ENCODE results near the gene SLF2. TPM values are rescaled to one million over a fixed set of nuclear protein-coding genes. Genes with fewer than 3 reads are reported as not detected.
A peak's percentile ranks its signal among the peaks of the same experiment; 100 is the strongest.

Gene SLF2
- total RNA-seq, 3 donors from 2014 or later (not counting 1 experiment from before 2014, with no cell fraction given): 24.2 to 35.4 (median 30.9) TPM

- no peaks in the 10 kb centered on the region for H3K36me3 Mint-ChIP-seq
- intact Hi-C loops (cut with micrococcal nuclease): no loop called here
- no peak for ATAC-seq
- H3K9me3 ChIP-seq (ENCODE audit: control insufficient read depth, insufficient read depth, low read length): no peaks in the 10 kb centered on the region
- no peak overlapping the region for H3K27ac ChIP-seq (ENCODE audit: low read length)
- 80% methylated on average over 5 of the region's 5 CpGs for WGBS (ENCODE audit: insufficient coverage)
- no peaks in the 10 kb centered on the region for H3K27me3 ChIP-seq (ENCODE audit: control insufficient read depth, insufficient read depth, low read length)
- DNase-seq: no peak
- TF ChIP-seq CTCF (IDR thresholded peaks at IDR 0.05): no peak
- H3K4me1 Mint-ChIP-seq: peaks cover 14 to 28% of the 10 kb centered on the region in 2 donors
- H3K4me3 Mint-ChIP-seq: peak overlapping the region; percentile 79
- peaks cover 2% of the 10 kb centered on the region for H3K36me3 ChIP-seq (ENCODE audit: control insufficient read depth, insufficient read depth, low read length)
- no peak overlapping the region for H3K4me3 ChIP-seq (ENCODE audit: low read length)
- H3K9me3 Mint-ChIP-seq: no peaks in the 10 kb centered on the region
- H3K27ac Mint-ChIP-seq: no peak overlapping the region
- H3K27me3 Mint-ChIP-seq (ENCODE audit: low read depth in 2 of 2): peaks cover 0 to 4% of the 10 kb centered on the region in 2 donors
- peaks cover 29% of the 10 kb centered on the region for H3K4me1 ChIP-seq (ENCODE audit: control insufficient read depth, insufficient read depth, low read length)
Observed at GRCh38 chr10:101001659-101002035, 88.9 kb downstream of the SLF2 start.

- Histone ChIP-seq H3K27ac (ENCODE audit: low read length) (no peak overlapping the region), H3K36me3 (ENCODE audit: control insufficient read depth, insufficient read depth, low read length) (peaks cover 4% of the 10 kb centered on the region)
- TF ChIP-seq CTCF (IDR thresholded peaks at IDR 0.05): no peak
Observed at GRCh38 chr10:101002456-101002855, 89.7 kb downstream of the SLF2 start.

GRCh38 chr10:101003639-101004206 is 91.0 kb downstream of the SLF2 start:
- Histone ChIP-seq H3K9me3 (ENCODE audit: control insufficient read depth, insufficient read depth, low read length) (no peaks in the 10 kb centered on the region), H3K27me3 (ENCODE audit: control insufficient read depth, insufficient read depth, low read length) (no peaks in the 10 kb centered on the region), H3K4me1 (ENCODE audit: control insufficient read depth, insufficient read depth, low read length) (peaks cover 14% of the 10 kb centered on the region), H3K36me3 (ENCODE audit: control insufficient read depth, insufficient read depth, low read length) (peaks cover 4% of the 10 kb centered on the region), H3K27ac (ENCODE audit: low read length) (no peak overlapping the region), H3K4me3 (ENCODE audit: low read length) (no peak overlapping the region)
- DNase-seq (no peak), ATAC-seq (no peak)
- H3K36me3 Mint-ChIP-seq: no peaks in the 10 kb centered on the region
- H3K4me3 Mint-ChIP-seq: no peak overlapping the region
- 96% methylated on average over 18 of the region's 18 CpGs for WGBS (ENCODE audit: insufficient coverage)
- H3K27ac Mint-ChIP-seq: no peak overlapping the region
- intact Hi-C loops (cut with micrococcal nuclease): no loop called here
- peaks cover 0 to 4% of the 10 kb centered on the region in 2 donors for H3K27me3 Mint-ChIP-seq (ENCODE audit: low read depth in 2 of 2)
- no peaks in the 10 kb centered on the region for H3K9me3 Mint-ChIP-seq
- no peak for TF ChIP-seq CTCF (IDR thresholded peaks at IDR 0.05)
- peaks cover 9 to 13% of the 10 kb centered on the region in 2 donors for H3K4me1 Mint-ChIP-seq

More at GRCh38 chr10:101002456-101002855, 89.7 kb downstream of the SLF2 start:
- no peak overlapping the region for H3K4me3 ChIP-seq (ENCODE audit: low read length)
- peaks cover 27% of the 10 kb centered on the region for H3K4me1 ChIP-seq (ENCODE audit: control insufficient read depth, insufficient read depth, low read length)
- WGBS (ENCODE audit: insufficient coverage): 90% methylated on average over 11 of the region's 11 CpGs
- peaks cover 14 to 23% of the 10 kb centered on the region in 2 donors for H3K4me1 Mint-ChIP-seq
- intact Hi-C loops (cut with micrococcal nuclease): no loop called here
- no peak overlapping the region for H3K4me3 Mint-ChIP-seq
- peaks cover 0 to 4% of the 10 kb centered on the region in 2 donors for H3K27me3 Mint-ChIP-seq (ENCODE audit: low read depth in 2 of 2)
- H3K9me3 ChIP-seq (ENCODE audit: control insufficient read depth, insufficient read depth, low read length): no peaks in the 10 kb centered on the region
- no peaks in the 10 kb centered on the region for H3K27me3 ChIP-seq (ENCODE audit: control insufficient read depth, insufficient read depth, low read length)
- H3K9me3 Mint-ChIP-seq: no peaks in the 10 kb centered on the region
- no peaks in the 10 kb centered on the region for H3K36me3 Mint-ChIP-seq
- ATAC-seq (no peak), DNase-seq (no peak)
- H3K27ac Mint-ChIP-seq: no peak overlapping the region

- Histone ChIP-seq H3K4me3 (ENCODE audit: low read length) (no peak overlapping the region), H3K27ac (ENCODE audit: low read length) (no peak overlapping the region), H3K27me3 (ENCODE audit: control insufficient read depth, insufficient read depth, low read length) (no peaks in the 10 kb centered on the region), H3K9me3 (ENCODE audit: control insufficient read depth, insufficient read depth, low read length) (no peaks in the 10 kb centered on the region), H3K36me3 (ENCODE audit: control insufficient read depth, insufficient read depth, low read length) (peaks cover 4% of the 10 kb centered on the region), H3K4me1 (ENCODE audit: control insufficient read depth, insufficient read depth, low read length) (peaks cover 5% of the 10 kb centered on the region)
- TF ChIP-seq CTCF (IDR thresholded peaks at IDR 0.05): no peak
- no peaks in the 10 kb centered on the region for H3K36me3 Mint-ChIP-seq
- DNase-seq: no peak
- no peak overlapping the region for H3K27ac Mint-ChIP-seq
- ATAC-seq: no peak
- no peaks in the 10 kb centered on the region for H3K9me3 Mint-ChIP-seq
- H3K27me3 Mint-ChIP-seq (ENCODE audit: low read depth in 2 of 2): peaks cover 0 to 4% of the 10 kb centered on the region in 2 donors
- no peak overlapping the region for H3K4me3 Mint-ChIP-seq
- peaks cover 6 to 10% of the 10 kb centered on the region in 2 donors for H3K4me1 Mint-ChIP-seq
- 97% methylated on average over 23 of the region's 23 CpGs for WGBS (ENCODE audit: insufficient coverage)
- intact Hi-C loops (cut with micrococcal nuclease): no loop called here
Observed at GRCh38 chr10:101005361-101005760, 92.6 kb downstream of the SLF2 start.
